Brain microvascular endothelial cell (primary cell): ENCODE measurements around the gene KLC1.
A peak's percentile ranks its signal among the peaks of the same experiment; 100 is the strongest.

Experiments used
- DNase-seq: peaks from one replicate; pipeline ENCODE4 v3.0.0-alpha.2; 2020
- H3K27ac ChIP-seq: fragments of 250-450 bp; sonication (Bioruptor Pico); 2 replicates; pipeline ENCODE4 v1.5.1; 2020; ENCODE audit warnings: mild to moderate bottlenecking, moderate library complexity
- H3K27me3 ChIP-seq: fragments of 250-450 bp; sonication (Bioruptor Pico); replicated peaks from 2 replicates; pipeline ENCODE4 v1.5.1; 2020; ENCODE audit warnings: mild to moderate bottlenecking
- H3K36me3 ChIP-seq: fragments of 250-450 bp; sonication (Bioruptor Pico); replicated peaks from 2 replicates; pipeline ENCODE4 v1.5.1; 2020; ENCODE audit warnings: mild to moderate bottlenecking
- H3K4me3 ChIP-seq: 2 replicates; pipeline ENCODE4 v1.5.1; 2011; ENCODE audit warnings: low read depth, mild to moderate bottlenecking, control low read depth, low read length, moderate library complexity
- CTCF ChIP-seq: IDR thresholded peaks from 2 replicates; pipeline ENCODE4 v1.5.1; 2011; ENCODE audit warnings: low read depth, mild to moderate bottlenecking, moderate library complexity, low read length, control low read depth, inconsistent platforms; ENCODE audit errors: missing control alignments
- in situ Hi-C: cut with HindIII; loops from 2 replicates; pipeline ENCODE4 v1.10.0; 2017; ENCODE audit warnings: low sequenced_read_pairs, low pct_ligation_motif_present

Gene KLC1

GRCh38 chr14:103633391-103633790 is 4.4 kb downstream of the KLC1 start:
- no peak for DNase-seq
- H3K27ac ChIP-seq = no peak overlapping the region
- H3K36me3 ChIP-seq = peaks cover 15% of the 10 kb centered on the region
- H3K4me3 ChIP-seq = no peak overlapping the region
- no peak for TF ChIP-seq CTCF
- no peaks in the 10 kb centered on the region for H3K27me3 ChIP-seq
- in situ Hi-C loops = no loop called here

- peaks cover 15% of the 10 kb centered on the region for H3K36me3 ChIP-seq
- H3K4me3 ChIP-seq = no peak overlapping the region
- in situ Hi-C loops = no loop called here
- H3K27ac ChIP-seq = no peak overlapping the region
- TF ChIP-seq CTCF = no peak
- no peak for DNase-seq
- no peaks in the 10 kb centered on the region for H3K27me3 ChIP-seq
These were observed 5.1 kb downstream of the KLC1 start for GRCh38 chr14:103634156-103634555.

DNA sequence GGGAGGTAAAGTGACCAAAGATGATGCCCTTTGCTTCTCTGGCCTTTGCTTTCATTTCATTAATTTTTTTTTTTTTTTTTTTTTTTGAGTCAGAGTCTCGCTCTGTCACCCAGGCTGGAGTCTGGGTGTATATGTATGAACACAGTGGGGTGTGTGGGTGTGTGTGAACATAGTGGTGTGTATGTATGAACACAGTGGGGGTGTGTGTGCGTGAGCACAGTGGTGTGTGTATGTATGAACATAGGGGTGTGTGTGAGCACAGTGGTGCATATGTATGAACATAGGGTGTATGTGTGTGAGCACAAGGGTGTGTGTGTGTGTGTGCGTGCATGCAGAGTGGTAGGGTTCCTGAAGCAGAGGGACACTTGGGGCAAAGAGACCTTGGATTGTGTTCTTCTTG is 9.6 kb downstream of the KLC1 start:
- Histone ChIP-seq H3K36me3 (peaks cover 5% of the 10 kb centered on the region), H3K27ac (no peak overlapping the region), H3K27me3 (no peaks in the 10 kb centered on the region), H3K4me3 (no peak overlapping the region)
- TF ChIP-seq CTCF = no peak
- no peak for DNase-seq
- in situ Hi-C loops = no loop called here

GRCh38 chr14:103641161-103641560 is 12.2 kb downstream of the KLC1 start:
- in situ Hi-C loops = no loop called here
- Histone ChIP-seq H3K27ac (peak overlapping the region; percentile 30), H3K4me3 (no peak overlapping the region), H3K36me3 (peaks cover 5% of the 10 kb centered on the region), H3K27me3 (no peaks in the 10 kb centered on the region)
- no peak for TF ChIP-seq CTCF
- DNase-seq = peak; percentile 69

- no peaks in the 10 kb centered on the region for H3K27me3 ChIP-seq
- DNase-seq = no peak
- no peak for TF ChIP-seq CTCF
- H3K4me3 ChIP-seq = no peak overlapping the region
- in situ Hi-C loops = no loop called here
- H3K36me3 ChIP-seq = no peaks in the 10 kb centered on the region
- H3K27ac ChIP-seq = no peak overlapping the region
These were observed 17.2 kb downstream of the KLC1 start for GRCh38 chr14:103646189-103646588.

- in situ Hi-C loops = no loop called here
- DNase-seq = no peak
- TF ChIP-seq CTCF = no peak
These were observed 20.0 kb downstream of the KLC1 start for GRCh38 chr14:103649001-103649400.

More at GRCh38 chr14:103649001-103649400, 20.0 kb downstream of the KLC1 start:
- Histone ChIP-seq H3K27me3 (no peaks in the 10 kb centered on the region), H3K36me3 (peaks cover 2% of the 10 kb centered on the region), H3K4me3 (no peak overlapping the region), H3K27ac (no peak overlapping the region)
